Activated CD8-positive, alpha-beta memory T cell treated with anti-CD3 and anti-CD28 coated beads for 36 hours (primary cell): ENCODE measurements around the gene NANOGP8. TPM values are rescaled to one million over a fixed set of nuclear protein-coding genes. Genes with fewer than 3 reads are reported as not detected.
"Not testable (repeated sequence)": the region's sequence is repeated elsewhere in the genome, so short reads cannot be mapped to it uniquely, and the experiment has no call there.

Experiments
- CTCF ChIA-PET: fragments of 350-600 bp; sonication (Branson Sonifier 250); formaldehyde crosslinking; loops from one replicate; lab custom pipeline; 2021; ENCODE audit warnings: antibody characterized with exemption; lab: Charles Lee
- POLR2A ChIA-PET: fragments of 350-600 bp; sonication (Branson Sonifier 250); formaldehyde crosslinking; loops from one replicate; lab custom pipeline; 2021; ENCODE audit warnings: antibody characterized with exemption; lab: Charles Lee
- total RNA-seq, 2 experiments: library from RNA; stranded (reverse); gene quantifications; one replicate each; pipeline ENCODE4 v1.2.3, GENCODE V29; 2021

Gene NANOGP8
- total RNA-seq, 2 experiments from 2014 or later, result not detected

DNA sequence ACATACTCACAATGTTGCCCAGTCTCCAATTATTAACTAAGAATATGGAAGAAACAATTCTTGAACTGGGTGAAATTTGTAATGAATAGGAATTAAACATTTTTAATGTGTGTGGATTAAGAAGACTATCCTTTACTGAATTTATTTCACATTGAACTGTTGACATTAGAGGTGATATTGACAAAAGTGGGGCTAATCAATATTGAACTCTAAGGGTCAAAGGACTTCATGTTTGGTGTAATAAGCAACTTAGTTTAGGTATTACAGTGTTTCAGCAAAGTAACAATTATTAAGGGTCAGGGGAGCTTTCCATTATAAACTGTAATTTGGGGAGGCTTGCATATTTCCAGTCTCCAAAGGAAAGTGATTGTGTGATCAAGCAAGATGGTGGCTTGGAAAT, 16.2 kb upstream of the NANOGP8 start:
- ChIA-PET CTCF (no interaction called here), POLR2A (no interaction called here)

GRCh38 chr15:35098737-35099136, 13.6 kb upstream of the NANOGP8 start:
- ChIA-PET POLR2A (no interaction called here), CTCF (no interaction called here)

DNA sequence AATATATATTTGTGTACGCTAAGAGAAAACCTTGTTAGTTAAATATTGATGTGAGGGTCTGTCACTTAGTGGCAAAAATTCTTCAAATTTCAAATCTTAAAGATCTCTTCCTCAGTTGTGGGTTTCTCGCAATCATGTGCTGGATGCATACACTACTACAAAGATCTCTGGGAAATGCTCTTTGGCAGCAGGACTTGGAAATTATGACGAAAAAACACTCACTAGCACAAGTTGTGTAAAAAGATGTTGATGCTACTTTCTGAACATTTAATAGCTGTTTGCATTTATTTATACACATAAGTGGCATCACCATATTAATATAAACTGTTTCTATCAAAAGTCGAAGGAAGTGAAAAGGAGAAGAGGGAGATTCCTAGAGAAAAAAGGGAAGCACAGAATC, 10.8 kb upstream of the NANOGP8 start:
- ChIA-PET CTCF (no interaction called here), POLR2A (no interaction called here)

DNA sequence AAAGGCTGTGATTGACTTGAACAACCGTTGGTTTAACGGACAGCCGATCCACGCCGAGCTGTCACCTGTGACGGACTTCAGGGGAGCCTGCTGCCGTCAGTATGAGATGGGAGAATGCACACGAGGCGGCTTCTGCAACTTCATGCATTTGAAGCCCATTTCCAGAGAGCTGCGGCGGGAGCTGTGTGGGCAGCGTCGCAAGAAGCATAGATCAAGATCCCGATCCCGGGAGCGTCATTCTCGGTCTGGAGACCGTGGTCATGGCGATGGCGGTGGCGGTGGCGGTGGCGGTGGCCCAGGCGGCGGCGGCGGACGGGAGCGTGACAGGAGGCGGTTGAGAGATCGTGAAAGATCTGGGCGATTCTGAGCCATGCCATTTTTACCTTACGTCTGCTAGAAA, 7.8 kb upstream of the NANOGP8 start:
- POLR2A ChIA-PET, result no interaction called here
- CTCF ChIA-PET, result no interaction called here

DNA sequence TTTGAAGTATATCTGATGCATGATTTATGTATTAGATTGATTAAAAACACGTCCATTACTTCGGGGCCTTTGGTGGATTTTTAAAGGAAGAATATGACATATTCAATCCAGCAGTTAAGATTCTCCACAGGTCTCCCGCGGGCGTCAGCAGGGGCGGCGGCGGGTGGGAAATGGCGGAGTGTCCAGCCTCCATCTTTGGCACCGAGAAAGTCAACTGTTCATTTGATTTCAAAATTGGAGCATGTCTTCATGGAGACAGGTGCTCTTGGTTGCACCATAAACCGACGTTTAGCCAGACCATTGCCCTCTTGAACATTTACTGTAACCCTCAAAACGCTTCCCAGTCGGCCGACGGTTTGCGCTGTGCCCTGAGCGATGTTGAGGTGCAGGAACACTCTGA, 7.2 kb upstream of the NANOGP8 start:
- ChIA-PET POLR2A (no interaction called here), CTCF (no interaction called here)

DNA sequence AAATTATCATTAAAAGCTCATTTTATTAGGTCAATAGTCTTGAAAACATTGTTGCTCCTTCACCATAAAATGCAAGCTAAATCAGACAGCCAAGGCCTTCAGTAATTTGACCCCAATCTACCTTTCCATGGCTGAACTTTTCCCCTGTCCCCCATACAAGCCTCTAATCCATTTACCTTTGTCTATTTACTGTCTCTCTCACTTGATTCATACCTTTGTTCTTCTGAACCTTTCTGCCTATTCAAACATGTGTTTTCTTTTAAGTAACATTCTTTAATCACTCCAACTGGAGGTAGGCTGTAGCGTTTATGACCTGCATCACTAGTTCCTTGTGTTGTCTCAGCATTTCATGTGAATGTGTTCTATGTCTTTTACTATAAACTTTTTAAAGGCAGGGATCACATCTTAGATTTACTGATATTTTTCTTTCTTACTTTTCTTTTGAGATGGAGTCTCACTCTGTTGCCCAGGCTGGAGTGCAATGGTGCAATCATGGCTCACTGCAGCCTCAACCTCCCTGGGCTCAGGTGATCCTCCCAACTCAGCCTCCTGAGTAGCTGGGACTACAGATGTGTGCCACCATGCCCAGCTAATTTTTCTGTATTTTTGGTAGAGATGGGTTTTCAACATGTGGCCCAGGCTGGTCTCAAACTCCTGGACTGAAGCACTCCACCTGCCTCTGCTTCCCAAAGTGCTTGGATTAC, 5.2 kb upstream of the NANOGP8 start:
- ChIA-PET POLR2A (no interaction called here), CTCF (interaction anchor here (0.8 kb wide), 1 partner anchor 11 kb away, joined by 3 read pairs; no protein-coding TSS in a partner anchor)

GRCh38 chr15:35089551-35089950, 4.5 kb upstream of the NANOGP8 start:
- ChIA-PET CTCF (interaction anchor here (0.8 kb wide), 1 partner anchor 10 kb away, joined by 3 read pairs; no protein-coding TSS in a partner anchor), POLR2A (no interaction called here)

DNA sequence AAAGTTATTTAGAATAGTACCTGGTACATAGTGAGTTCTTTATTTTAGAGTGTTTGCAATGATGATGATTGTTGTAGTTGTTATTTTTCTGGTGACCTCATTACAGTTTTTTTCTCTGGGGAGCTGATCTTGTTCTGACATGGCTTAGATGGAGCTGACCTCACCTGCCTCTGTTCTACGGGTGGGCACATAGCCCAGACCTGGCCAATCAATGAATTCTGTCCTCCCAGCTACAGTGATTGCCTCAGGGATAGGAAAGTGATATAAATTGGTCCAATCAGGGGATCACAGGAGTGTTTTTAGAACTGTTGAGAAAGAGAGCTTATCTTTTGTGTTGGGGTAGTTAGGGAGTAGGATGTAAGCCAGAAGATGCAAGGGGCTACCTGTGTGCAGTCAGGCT, 3.2 kb upstream of the NANOGP8 start:
- POLR2A ChIA-PET, result no interaction called here
- CTCF ChIA-PET, result interaction anchor here (1.6 kb wide), 1 partner anchor 10 kb away, joined by 4 read pairs; no protein-coding TSS in a partner anchor

GRCh38 chr15:35087759-35088158, 2.7 kb upstream of the NANOGP8 start:
- ChIA-PET POLR2A (no interaction called here), CTCF (interaction anchor here (1.6 kb wide), 1 partner anchor 10 kb away, joined by 4 read pairs; no protein-coding TSS in a partner anchor)

GRCh38 chr15:35082371-35083348, 2.4 kb downstream of the NANOGP8 start:
- POLR2A ChIA-PET, CTCF ChIA-PET: not testable (repeated sequence)

- CTCF ChIA-PET, POLR2A ChIA-PET: not testable (repeated sequence)
Measured at GRCh38 chr15:35081626-35082365, 3.3 kb downstream of the NANOGP8 start.

DNA sequence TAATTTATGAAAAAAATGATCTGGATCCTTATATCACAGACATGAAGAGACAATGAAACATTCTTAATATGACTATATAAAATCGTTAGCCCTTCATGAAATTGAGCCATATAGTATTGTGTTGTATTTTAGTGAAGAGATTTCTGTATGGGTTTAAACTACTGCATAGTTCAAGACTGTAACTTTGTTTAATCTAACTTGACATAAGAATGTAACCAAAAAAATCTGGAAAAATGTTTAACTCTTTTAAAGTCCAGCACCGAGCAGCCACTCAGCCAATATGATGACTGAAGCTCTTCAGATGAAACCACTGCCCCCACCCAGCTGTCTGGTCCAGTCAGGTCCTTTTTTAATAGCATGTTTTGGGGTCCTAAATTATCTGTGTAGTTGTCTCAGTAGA, 4.9 kb downstream of the NANOGP8 start:
- POLR2A ChIA-PET, result no interaction called here
- CTCF ChIA-PET, result no interaction called here

DNA sequence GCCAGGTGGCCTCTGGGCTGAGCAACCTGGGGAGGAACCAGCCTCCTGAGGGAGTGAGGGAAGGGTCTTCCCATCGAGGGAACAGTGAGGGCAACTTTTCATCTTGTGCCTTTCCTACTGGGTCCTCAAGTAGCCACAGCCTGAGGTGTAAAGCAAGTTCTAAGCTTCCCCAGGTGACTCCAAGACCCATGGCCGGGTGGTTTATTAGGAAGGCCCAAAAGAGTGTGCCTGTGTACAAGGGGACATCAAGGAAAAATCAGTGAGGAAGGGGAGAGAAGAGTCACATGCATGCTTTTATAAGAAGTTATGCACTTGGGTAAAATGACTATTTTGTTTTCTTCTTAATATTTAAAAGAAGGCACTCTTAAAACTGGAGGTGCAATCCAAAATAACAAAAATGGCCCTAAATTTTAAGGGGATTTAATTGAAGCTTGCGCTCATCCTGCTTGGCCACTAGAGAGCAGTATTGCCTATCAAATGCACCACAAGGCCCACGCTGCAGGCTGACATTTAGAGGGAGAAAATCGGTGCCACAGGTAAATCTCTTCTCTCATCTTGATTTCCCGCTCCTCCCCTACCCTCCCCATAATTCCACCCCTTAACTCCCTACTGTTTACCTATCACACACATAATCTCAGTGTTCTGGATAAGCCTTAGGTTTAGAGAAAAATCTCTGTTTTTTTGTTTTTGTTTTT, 6.7 kb downstream of the NANOGP8 start:
- ChIA-PET POLR2A (no interaction called here), CTCF (interaction anchor here (0.7 to 1.3 kb wide), 5 partner anchors 10 to 373 kb away, joined by 3 to 9 read pairs (median 4); no protein-coding TSS in a partner anchor)

DNA sequence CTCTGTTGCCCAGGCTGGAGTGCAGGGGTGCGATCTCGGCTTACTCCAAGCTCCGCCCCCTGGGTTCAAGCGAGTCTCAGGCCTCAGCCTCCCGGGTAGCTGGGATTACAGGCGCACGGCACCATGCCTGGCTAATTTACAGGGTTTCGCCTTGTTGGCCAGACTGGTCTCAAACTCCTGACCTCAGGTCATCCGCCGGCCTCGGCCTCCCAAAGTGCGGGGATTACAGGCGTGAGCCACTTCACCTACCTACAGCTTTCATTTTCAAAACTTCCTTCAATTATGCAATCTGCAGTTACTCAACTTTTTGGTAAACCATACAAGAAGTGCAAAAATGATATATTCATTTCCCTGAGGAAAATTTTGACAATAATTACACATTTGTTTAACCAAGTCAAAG, 14.0 kb downstream of the NANOGP8 start:
- ChIA-PET POLR2A (interaction anchor here (0.6 kb wide), 1 partner anchor 114 kb away, joined by 4 read pairs; no protein-coding TSS in a partner anchor), CTCF (no interaction called here)

GRCh38 chr15:35068846-35069475, 16.1 kb downstream of the NANOGP8 start:
- CTCF ChIA-PET, result no interaction called here
- POLR2A ChIA-PET, result no interaction called here

- POLR2A ChIA-PET, result no interaction called here
- CTCF ChIA-PET, result no interaction called here
Measured at GRCh38 chr15:35067496-35068347, 17.4 kb downstream of the NANOGP8 start.

- CTCF ChIA-PET, result interaction anchor here (0.6 kb wide), 1 partner anchor 8 kb away, joined by 3 read pairs; no protein-coding TSS in a partner anchor
- POLR2A ChIA-PET, result no interaction called here
Measured at GRCh38 chr15:35066094-35066493, 19.0 kb downstream of the NANOGP8 start.
